HEK293T (cell line): ENCODE data around the gene MEST.

ENCODE experiments used
- CTCF ChIA-PET: fragments of 350-600 bp; formaldehyde crosslinking; extraction: SDS; loops from one replicate; lab custom pipeline; 2021; ENCODE audit warnings: antibody characterized with exemption, inconsistent platforms; lab: Yijun Ruan, JAX
- POLR2A ChIA-PET: fragments of 350-600 bp; formaldehyde crosslinking; extraction: SDS; loops from one replicate; lab custom pipeline; 2020; ENCODE audit warnings: antibody characterized with exemption, inconsistent platforms; lab: Yijun Ruan, JAX
- DNase-seq: peaks from one replicate; pipeline ENCODE4 v3.0.0; 2012; ENCODE audit warnings: mixed read lengths; ENCODE audit errors: extremely low spot score
- ARNT ChIP-seq: fragments of 450-650 bp; IDR thresholded peaks from 2 replicates; pipeline ENCODE4 v1.6.1; 2017; ENCODE audit warnings: mild to moderate bottlenecking
- BHLHE40 ChIP-seq: fragments of 450-650 bp; IDR thresholded peaks from 2 replicates; pipeline ENCODE4 v1.6.1; 2016; ENCODE audit warnings: mild to moderate bottlenecking, moderate library complexity, borderline replicate concordance
- CTBP1 ChIP-seq: fragments of 450-650 bp; IDR thresholded peaks from 2 replicates; pipeline ENCODE4 v1.6.1; 2016; ENCODE audit warnings: borderline replicate concordance
- ELF4 ChIP-seq: fragments of 450-650 bp; IDR thresholded peaks from 2 replicates; pipeline ENCODE4 v1.6.1; 2017; ENCODE audit warnings: antibody characterized with exemption
- FOXA1 ChIP-seq: fragments of 450-650 bp; IDR thresholded peaks from 2 replicates; pipeline ENCODE4 v1.6.1; 2016; ENCODE audit warnings: mild to moderate bottlenecking
- FOXK2 ChIP-seq: fragments of 450-650 bp; IDR thresholded peaks from 2 replicates; pipeline ENCODE4 v1.6.1; 2016; ENCODE audit warnings: mild to moderate bottlenecking
- FOXM1 ChIP-seq: fragments of 450-650 bp; IDR thresholded peaks from 2 replicates; pipeline ENCODE4 v1.6.1; 2017; ENCODE audit warnings: mild to moderate bottlenecking, borderline replicate concordance
- HDGF ChIP-seq: fragments of 450-650 bp; IDR thresholded peaks from 2 replicates; pipeline ENCODE4 v1.6.1; 2017; ENCODE audit warnings: antibody characterized with exemption, borderline replicate concordance
- L3MBTL2 ChIP-seq: fragments of 450-650 bp; conservative IDR thresholded peaks from 2 replicates; pipeline ENCODE4 v1.6.1; 2016; ENCODE audit warnings: mild to moderate bottlenecking
- LEF1 ChIP-seq: fragments of 450-650 bp; IDR thresholded peaks from 2 replicates; pipeline ENCODE4 v1.6.1; 2017; ENCODE audit warnings: mild to moderate bottlenecking, borderline replicate concordance
- NFRKB ChIP-seq: fragments of 450-650 bp; IDR thresholded peaks from 2 replicates; pipeline ENCODE4 v1.6.1; 2016; ENCODE audit warnings: mild to moderate bottlenecking, moderate library complexity
- SP1 ChIP-seq: fragments of 450-650 bp; IDR thresholded peaks from 2 replicates; pipeline ENCODE4 v1.6.1; 2017
- SUZ12 ChIP-seq: fragments of 450-650 bp; IDR thresholded peaks from 2 replicates; pipeline ENCODE4 v1.6.1; 2016; ENCODE audit warnings: mild to moderate bottlenecking
- TARDBP ChIP-seq: fragments of 450-650 bp; IDR thresholded peaks from 2 replicates; pipeline ENCODE4 v1.6.1; 2016
- ZNF384 ChIP-seq: fragments of 450-650 bp; IDR thresholded peaks from 2 replicates; pipeline ENCODE4 v1.6.1; 2016
- TF ChIP-seq, protein P1 (sequence below): fragments of 450-650 bp; IDR thresholded peaks from 2 replicates; pipeline ENCODE4 v1.6.1; 2016

The MEST gene

DNA sequence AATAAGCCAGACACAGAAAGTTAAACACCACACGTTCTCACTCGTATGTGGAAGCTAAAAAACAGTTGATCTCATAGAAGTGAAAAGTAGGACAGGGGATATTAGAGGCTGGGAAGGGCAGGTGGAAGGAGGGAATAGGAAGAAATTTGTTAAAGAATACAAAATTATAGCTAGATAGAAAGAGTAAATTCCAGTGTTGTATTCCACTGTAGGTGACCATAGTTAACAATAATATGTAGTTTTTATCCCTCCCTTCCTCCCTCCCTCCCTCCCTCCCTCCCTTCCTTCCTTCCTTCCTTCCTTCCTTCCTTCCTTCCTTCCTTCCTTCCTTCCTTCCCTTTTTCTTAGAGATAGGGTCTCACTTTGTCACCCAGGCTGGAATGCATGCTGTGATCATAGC, 19.9 kb upstream of the MEST start:
- CTCF ChIA-PET: no interaction called here
- POLR2A ChIA-PET: no interaction called here
- TF ChIP-seq BHLHE40 (no peak), HDGF (no peak), SP1 (no peak), NFRKB (no peak), FOXA1 (no peak), FOXK2 (no peak), FOXM1 (no peak)
- TF ChIP-seq, protein P1, sequence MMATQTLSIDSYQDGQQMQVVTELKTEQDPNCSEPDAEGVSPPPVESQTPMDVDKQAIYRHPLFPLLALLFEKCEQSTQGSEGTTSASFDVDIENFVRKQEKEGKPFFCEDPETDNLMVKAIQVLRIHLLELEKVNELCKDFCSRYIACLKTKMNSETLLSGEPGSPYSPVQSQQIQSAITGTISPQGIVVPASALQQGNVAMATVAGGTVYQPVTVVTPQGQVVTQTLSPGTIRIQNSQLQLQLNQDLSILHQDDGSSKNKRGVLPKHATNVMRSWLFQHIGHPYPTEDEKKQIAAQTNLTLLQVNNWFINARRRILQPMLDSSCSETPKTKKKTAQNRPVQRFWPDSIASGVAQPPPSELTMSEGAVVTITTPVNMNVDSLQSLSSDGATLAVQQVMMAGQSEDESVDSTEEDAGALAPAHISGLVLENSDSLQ: no peak
- DNase-seq: no peak

DNA sequence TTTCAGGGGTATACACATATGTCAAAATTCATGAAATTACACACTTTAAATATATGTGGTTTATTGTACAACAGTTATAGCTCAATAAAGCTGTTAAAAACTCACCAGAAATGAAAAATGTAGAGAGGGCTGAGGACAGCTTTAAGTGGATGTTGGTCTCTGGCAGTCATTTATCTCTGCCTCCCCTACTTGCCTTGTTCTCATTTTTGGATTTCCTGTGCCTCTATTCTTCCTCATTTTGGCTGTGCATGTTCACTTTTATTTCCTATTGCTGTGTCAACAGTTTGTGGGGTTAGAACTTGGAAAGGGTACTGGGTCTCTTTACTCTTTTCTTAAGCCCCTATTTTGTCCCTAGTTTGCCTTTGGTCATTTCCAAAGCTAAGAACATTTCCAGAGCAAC, 18.6 kb upstream of the MEST start:
- DNase-seq: no peak
- TF ChIP-seq FOXK2 (no peak), FOXA1 (no peak), TARDBP (no peak), FOXM1 (no peak), SUZ12 (no peak), L3MBTL2 (no peak)
- TF ChIP-seq, protein P1: no peak
- CTCF ChIA-PET: no interaction called here
- POLR2A ChIA-PET: no interaction called here

GRCh38 chr7:130473876-130474275, 18.0 kb upstream of the MEST start:
- TF ChIP-seq L3MBTL2 (no peak), ZNF384 (no peak), BHLHE40 (no peak), ELF4 (no peak), TARDBP (no peak), SP1 (no peak), SUZ12 (no peak), FOXM1 (no peak), ARNT (no peak), LEF1 (no peak), NFRKB (no peak), FOXA1 (no peak), FOXK2 (no peak)
- CTCF ChIA-PET: no interaction called here
- POLR2A ChIA-PET: no interaction called here
- no peak for DNase-seq

- CTCF ChIA-PET: no interaction called here
Observed at GRCh38 chr7:130475776-130476175, 16.1 kb upstream of the MEST start.

GRCh38 chr7:130476297-130477150, 15.4 kb upstream of the MEST start:
- TF ChIP-seq FOXM1 (no peak), NFRKB (no peak), TARDBP (no peak), SUZ12 (no peak), L3MBTL2 (no peak), LEF1 (no peak), FOXA1 (no peak), ELF4 (no peak), BHLHE40 (no peak), FOXK2 (no peak), HDGF (no peak), ARNT (no peak), CTBP1 (no peak)
- TF ChIP-seq, protein P1: no peak
- POLR2A ChIA-PET: no interaction called here
- DNase-seq: no peak
- CTCF ChIA-PET: no interaction called here

More at GRCh38 chr7:130475776-130476175, 16.1 kb upstream of the MEST start:
- POLR2A ChIA-PET: no interaction called here
- TF ChIP-seq SP1: no peak
- no peak for TF ChIP-seq ZNF384
- no peak for TF ChIP-seq SUZ12
- no peak for TF ChIP-seq FOXA1
- TF ChIP-seq LEF1: no peak
- no peak for DNase-seq

- no peak for DNase-seq
- POLR2A ChIA-PET: no interaction called here
- CTCF ChIA-PET: no interaction called here
- TF ChIP-seq CTBP1 (no peak), LEF1 (no peak), ZNF384 (no peak), FOXM1 (no peak), FOXK2 (no peak), L3MBTL2 (no peak)
Observed at GRCh38 chr7:130478991-130479390, 12.9 kb upstream of the MEST start.
